ENCODE measurements around the gene PTPRD.
"Not testable (repeated sequence)": the region's sequence is repeated elsewhere in the genome, so short reads cannot be mapped to it uniquely, and the experiment has no call there.

PTPRD gene

GRCh38 chr9:10479172-10479571 is 133.6 kb downstream of the PTPRD start:
- DNase-seq (ENCODE audit: low read depth): peak; percentile 3

- not testable (repeated sequence) for DNase-seq (ENCODE audit: low read depth)
Observed at GRCh38 chr9:10449201-10449617, 163.6 kb downstream of the PTPRD start.

GRCh38 chr9:10447036-10447435 is 165.8 kb downstream of the PTPRD start:
- DNase-seq (ENCODE audit: low read depth): no peak

- DNase-seq (ENCODE audit: low read depth): no peak
Observed at GRCh38 chr9:10443868-10444204, 169.0 kb downstream of the PTPRD start.

- DNase-seq (ENCODE audit: low read depth): peak; percentile 19
Observed at GRCh38 chr9:10443181-10443867, 169.5 kb downstream of the PTPRD start.

GRCh38 chr9:10438955-10439354 is 173.8 kb downstream of the PTPRD start:
- DNase-seq (ENCODE audit: low read depth): no peak

- no peak for DNase-seq (ENCODE audit: low read depth)
Observed at GRCh38 chr9:10436756-10437155, 176.0 kb downstream of the PTPRD start.

GRCh38 chr9:10434412-10434811 is 178.4 kb downstream of the PTPRD start:
- no peak for DNase-seq (ENCODE audit: low read depth)

- no peak for DNase-seq (ENCODE audit: low read depth)
Observed at GRCh38 chr9:10411272-10411671, 201.5 kb downstream of the PTPRD start.

- no peak for DNase-seq (ENCODE audit: low read depth)
Observed at GRCh38 chr9:10403283-10403682, 209.5 kb downstream of the PTPRD start.

GRCh38 chr9:10396615-10397014 is 216.2 kb downstream of the PTPRD start:
- no peak for DNase-seq (ENCODE audit: low read depth)

- no peak for DNase-seq (ENCODE audit: low read depth)
Observed at GRCh38 chr9:10387282-10387681, 225.5 kb downstream of the PTPRD start.

GRCh38 chr9:10371824-10372223 is 241.0 kb downstream of the PTPRD start:
- no peak for DNase-seq (ENCODE audit: low read depth)

- DNase-seq (ENCODE audit: low read depth): peak; percentile 49
Observed at GRCh38 chr9:10366171-10366779, 246.5 kb downstream of the PTPRD start.

GRCh38 chr9:10354591-10354990 is 258.2 kb downstream of the PTPRD start:
- no peak for DNase-seq (ENCODE audit: low read depth)

GRCh38 chr9:10345621-10346020 is 267.2 kb downstream of the PTPRD start:
- DNase-seq (ENCODE audit: low read depth): not testable (repeated sequence)

GRCh38 chr9:10341057-10341456 is 271.7 kb downstream of the PTPRD start:
- DNase-seq (ENCODE audit: low read depth): no peak

GRCh38 chr9:10339152-10339551 is 273.6 kb downstream of the PTPRD start:
- no peak for DNase-seq (ENCODE audit: low read depth)

GRCh38 chr9:10331157-10331556 is 281.6 kb downstream of the PTPRD start:
- no peak for DNase-seq (ENCODE audit: low read depth)

GRCh38 chr9:10282084-10282483 is 330.7 kb downstream of the PTPRD start:
- no peak for DNase-seq (ENCODE audit: low read depth)

GRCh38 chr9:10274988-10275387 is 337.8 kb downstream of the PTPRD start:
- DNase-seq (ENCODE audit: low read depth): no peak

- DNase-seq (ENCODE audit: low read depth): no peak
Observed at GRCh38 chr9:10274175-10274574, 338.6 kb downstream of the PTPRD start.

- DNase-seq (ENCODE audit: low read depth): no peak
Observed at GRCh38 chr9:10272830-10273229, 340.0 kb downstream of the PTPRD start.
